SK-MEL-5 (cell line): ENCODE data around the gene ABLIM1. TPM values are rescaled to one million over a fixed set of nuclear protein-coding genes. Genes with fewer than 3 reads are reported as not detected.
A peak's percentile ranks its signal among the peaks of the same experiment; 100 is the strongest.

ENCODE experiments used
- DNase-seq: peaks from one replicate; pipeline ENCODE4 v3.0.0-alpha.2; 2016; ENCODE audit warnings: low read depth, low spot score
- in situ Hi-C: cut with HindIII; loops from 2 replicates; pipeline ENCODE4 v1.10.0; 2016; ENCODE audit warnings: low sequenced_read_pairs, high pct_unique_total_duplicates, low pct_unique_long_range_greater_than_20kb
- total RNA-seq: library from RNA; depleted of rRNA; stranded (reverse); fragments of >200 nt; shearing (Covaris generic); gene quantifications from 2 replicates; pipeline ENCODE4 v1.2.3, GENCODE V29; 2014

Gene ABLIM1
- total RNA-seq, 1 experiment from 2014 or later: 19.5 TPM

DNA sequence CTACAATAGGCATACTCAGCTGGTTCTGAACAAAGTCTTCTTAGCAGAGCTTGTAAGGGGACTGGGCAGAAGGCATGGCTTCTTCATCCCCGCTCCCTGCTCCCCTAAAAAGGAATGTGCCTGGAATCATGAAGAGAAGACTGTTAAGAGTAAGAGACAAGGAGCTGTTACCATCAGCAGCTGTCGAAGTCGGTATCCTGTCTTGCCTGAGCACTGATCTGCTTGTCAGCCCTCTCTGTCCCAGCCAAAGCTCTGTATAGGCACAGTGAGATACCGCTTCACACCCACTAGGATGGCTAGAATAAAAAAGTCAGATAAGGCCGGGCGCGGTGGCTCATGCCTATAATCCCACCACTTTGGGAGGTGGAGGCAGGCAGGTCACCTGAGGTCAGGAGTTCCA lies 2.4 kb downstream of the ABLIM1 start:
- no peak for DNase-seq
- in situ Hi-C loops: no loop called here

DNA sequence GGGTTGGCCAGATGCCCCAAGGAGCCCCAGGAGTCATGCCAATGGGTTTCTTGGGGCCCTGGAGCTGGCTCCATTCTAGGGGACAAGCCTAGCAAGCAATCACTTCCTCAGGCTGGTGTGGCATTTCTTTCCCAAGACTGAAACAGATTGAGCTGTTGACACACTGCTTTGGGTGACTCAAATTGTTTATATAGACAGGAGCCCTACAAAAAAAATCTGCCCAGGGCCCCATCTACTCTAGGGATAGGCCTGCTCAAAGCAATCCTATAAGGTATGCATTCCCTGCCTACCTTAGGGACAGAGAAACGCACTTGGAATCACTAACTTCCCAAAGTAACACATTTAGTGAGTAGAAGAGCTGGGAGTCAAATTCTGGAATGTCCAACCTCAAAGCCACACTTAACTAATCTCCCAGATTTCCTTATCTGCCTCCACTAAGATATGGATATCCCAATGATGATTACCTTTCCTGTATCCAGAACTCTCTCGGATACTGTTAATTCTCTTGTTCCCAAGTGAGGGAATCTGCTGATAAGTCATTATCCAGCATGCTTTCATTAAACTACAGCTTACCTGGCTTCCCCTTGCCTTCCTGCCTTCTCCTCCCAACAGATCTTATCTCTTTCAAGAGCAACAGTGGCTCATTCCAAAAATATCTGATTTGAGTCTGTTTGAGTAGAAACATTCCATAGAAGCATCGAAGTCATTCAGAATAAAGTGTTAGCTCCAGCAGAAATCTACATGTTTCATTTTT lies 3.1 kb downstream of the ABLIM1 start:
- no peak for DNase-seq
- in situ Hi-C loops: no loop called here

GRCh38 chr10:114653926-114654325 lies 4.1 kb downstream of the ABLIM1 start:
- no peak for DNase-seq
- in situ Hi-C loops: no loop called here

DNA sequence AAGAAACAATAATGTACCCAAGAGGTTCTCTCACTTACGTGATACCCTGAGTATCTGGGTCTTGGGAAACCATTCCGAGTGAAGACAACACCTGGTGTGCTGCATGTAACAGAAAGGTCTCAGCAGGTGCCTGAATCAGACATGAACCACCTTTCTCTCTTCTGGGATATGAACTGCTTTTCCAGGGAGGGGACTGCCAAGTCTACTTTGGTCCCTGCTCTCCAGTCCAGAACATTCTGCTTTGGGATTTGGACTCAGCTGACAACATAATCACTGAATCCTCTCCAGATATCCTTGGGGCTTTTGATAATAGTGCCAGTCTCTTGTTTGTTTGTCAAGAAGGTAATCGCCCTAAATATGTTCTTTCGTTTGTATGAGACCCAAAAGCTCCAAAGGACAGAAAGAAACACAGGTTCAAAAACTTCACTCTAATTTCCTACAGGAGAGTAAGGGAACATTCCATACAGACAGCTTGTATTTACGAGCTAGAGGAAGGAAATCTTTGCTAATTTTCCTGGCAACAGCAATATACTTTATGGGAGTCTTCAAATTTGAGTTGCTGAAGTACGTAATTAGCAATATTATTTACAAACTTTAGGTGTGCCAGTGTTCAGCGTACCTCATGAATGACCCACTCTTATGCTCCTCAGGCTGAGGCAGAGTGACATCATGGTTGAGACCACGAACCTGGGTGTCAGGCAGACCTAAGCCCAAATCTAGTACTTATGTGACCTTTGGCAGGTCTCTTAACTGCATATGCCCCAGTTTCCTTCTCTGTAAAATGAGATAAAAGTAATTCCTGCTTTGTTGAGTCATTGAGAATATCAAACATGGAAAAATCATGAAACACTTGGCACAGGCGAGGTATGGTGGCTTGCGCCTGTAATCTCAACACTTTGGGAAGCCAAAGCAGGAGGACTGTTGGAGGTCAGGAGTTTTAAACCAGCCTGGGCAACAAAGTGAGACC lies 5.4 kb downstream of the ABLIM1 start:
- in situ Hi-C loops: no loop called here
- DNase-seq: no peak

DNA sequence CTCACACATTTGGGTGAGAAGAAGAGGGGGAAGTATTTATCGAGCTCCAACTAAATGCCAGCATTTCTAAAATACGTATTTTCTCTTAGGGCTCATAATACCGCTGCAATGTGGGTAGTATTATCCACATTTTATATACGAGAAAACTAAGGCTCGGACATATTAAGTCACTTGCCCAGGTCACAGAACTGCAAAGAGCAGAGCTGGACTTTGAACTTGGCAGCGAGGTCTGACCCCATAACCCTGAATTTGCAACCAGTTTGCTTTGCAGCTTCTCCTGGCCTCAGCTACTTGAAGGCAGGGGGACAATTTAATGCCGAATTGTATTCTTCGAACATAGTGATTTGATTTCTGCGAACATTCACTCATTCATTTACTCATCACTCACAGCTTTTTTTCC lies 7.2 kb downstream of the ABLIM1 start:
- in situ Hi-C loops: no loop called here

GRCh38 chr10:114650266-114650665 lies 7.8 kb downstream of the ABLIM1 start:
- DNase-seq: no peak
- in situ Hi-C loops: no loop called here

More for the DNA sequence above, 7.2 kb downstream of the ABLIM1 start:
- no peak for DNase-seq

- in situ Hi-C loops: no loop called here
- no peak for DNase-seq
These were observed 8.7 kb downstream of the ABLIM1 start for GRCh38 chr10:114649217-114649903.

DNA sequence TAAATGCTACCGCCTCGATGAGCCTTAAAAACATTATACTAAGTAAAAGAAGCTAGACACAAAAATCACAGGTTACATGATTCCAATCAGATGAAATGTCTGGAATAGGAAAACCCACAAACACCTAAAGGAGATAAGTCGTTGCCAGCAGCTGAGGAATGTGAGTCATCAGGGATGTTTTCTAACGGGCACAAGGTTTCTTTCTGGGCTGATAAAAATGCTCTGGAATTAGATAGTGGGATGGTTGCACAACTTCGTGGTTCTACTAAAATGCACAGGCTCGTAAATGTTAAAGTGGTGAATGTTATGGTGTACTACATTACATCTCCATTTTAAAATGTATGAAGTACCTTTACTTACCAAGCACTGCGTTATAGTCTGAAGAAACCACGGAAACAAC lies 9.7 kb downstream of the ABLIM1 start:
- in situ Hi-C loops: no loop called here
- DNase-seq: no peak

DNA sequence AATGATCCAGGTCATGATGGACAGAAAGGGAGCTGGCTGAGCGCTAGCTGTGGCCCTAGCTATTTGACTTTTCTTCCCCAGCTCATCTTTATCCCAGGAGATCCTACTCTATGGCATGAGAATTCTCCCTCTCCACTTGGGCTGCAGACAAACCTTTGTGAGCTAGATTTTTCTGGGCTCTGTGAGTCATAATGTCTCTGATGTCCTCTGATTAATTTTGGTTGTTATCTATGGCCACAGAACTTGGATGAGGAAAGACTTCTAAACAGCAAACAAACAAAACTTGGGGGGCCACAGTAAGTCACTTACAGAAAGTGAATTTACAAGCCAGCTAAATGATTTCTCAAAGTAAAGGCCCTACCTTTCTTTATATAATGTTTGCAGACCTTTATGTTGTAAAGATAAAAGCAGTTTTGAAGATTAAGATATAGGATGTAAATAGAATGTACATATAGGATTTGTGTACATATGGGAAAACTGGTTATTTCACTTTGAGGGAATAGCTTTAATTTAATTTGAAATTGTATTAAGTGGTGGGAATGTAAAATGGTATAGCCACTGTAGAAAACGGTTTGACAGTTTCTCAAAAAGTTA lies 10.4 kb downstream of the ABLIM1 start:
- in situ Hi-C loops: no loop called here
- DNase-seq: no peak

- in situ Hi-C loops: no loop called here
- DNase-seq: no peak
These were observed 11.6 kb downstream of the ABLIM1 start for GRCh38 chr10:114646426-114646825.

- DNase-seq: no peak
- in situ Hi-C loops: no loop called here
These were observed 12.4 kb downstream of the ABLIM1 start for GRCh38 chr10:114645706-114646105.

DNA sequence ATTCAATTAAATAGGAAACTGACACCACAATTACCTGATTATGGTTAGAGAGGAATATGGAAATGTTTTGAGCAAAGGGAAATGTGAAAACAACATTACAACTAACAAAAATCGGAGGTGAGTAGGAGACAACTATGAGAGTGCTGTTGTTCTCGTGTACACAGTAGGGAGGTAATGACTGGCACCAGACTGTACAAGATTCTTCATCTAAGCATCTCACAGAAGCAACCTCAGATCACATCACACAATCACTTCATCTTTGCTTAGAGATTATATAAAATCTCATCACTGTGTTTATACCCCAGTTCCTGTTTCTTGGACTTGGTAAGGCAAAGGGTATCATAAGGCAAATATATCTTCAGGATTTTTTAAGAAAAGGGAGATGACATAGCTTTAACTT lies 14.9 kb downstream of the ABLIM1 start:
- in situ Hi-C loops: no loop called here
- DNase-seq: no peak

DNA sequence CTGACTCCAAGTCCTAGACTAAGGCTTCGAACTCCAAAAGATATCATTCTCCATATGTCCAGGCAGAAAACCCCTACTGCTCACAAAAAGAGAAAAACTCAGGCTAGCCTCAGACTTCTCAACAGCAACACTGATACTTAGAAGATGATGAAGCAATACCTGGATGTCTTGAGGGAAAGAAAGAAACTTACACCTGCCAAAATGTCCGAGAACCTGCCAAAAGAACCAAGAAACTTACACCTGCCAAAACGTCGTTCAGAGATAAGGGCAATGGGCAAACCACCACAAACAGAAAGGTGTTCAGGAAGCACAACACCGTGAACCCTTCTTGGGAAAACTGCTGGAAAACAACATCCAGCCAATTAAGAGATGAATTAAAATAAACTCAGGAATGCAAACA lies 15.3 kb downstream of the ABLIM1 start:
- in situ Hi-C loops: no loop called here
- DNase-seq: no peak

- in situ Hi-C loops: no loop called here
- DNase-seq: no peak
These were observed 19.1 kb downstream of the ABLIM1 start for GRCh38 chr10:114638821-114639625.

DNA sequence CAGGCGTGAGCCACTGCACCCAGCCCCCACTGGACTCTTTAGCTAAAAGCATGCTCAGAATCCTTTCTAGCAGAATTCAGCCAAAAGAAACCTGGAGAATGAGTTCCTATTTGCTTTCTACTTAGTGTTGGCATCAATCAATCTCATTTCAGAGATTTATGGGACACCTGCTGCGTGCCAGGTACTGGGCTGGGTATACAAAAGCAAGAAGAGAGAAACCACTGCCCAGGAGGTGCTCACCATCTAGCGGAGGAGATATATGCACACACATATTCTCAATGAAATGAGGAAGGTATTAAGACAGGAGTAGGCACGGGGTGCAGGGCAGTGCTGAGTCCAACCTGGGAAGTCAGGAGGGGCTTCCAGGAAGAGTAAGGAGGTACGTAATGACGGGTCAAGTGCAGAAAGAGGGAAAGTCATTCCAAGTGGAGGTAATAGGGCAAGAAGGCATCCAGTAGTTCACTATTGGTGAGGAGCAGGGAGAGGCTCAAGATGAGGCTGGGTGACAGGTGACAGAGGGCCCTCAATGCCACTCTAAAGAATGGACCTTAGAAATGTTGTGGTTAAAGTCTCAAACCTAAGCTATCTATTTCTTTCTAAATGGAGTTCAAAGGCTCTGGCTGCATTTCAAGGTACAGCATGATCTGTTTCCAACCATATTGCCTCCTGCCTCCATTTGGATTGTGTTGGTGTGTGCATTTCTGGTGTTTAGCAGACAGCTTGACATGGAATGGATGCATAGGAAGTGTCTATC lies 22.1 kb downstream of the ABLIM1 start:
- DNase-seq: no peak
- in situ Hi-C loops: no loop called here

- DNase-seq: no peak
- in situ Hi-C loops: no loop called here
These were observed 23.0 kb downstream of the ABLIM1 start for GRCh38 chr10:114635101-114635500.

- peak; percentile 75 for DNase-seq
- in situ Hi-C loops: no loop called here
These were observed 23.5 kb downstream of the ABLIM1 start for GRCh38 chr10:114634609-114634979.
